GM12873 (cell line): ENCODE results near the gene VWF.

Experiments
- TF ChIP-seq, protein P1 (sequence below): IDR thresholded peaks from 2 replicates; pipeline ENCODE4 v1.5.1; 2012; ENCODE audit warnings: low read depth, mild to moderate bottlenecking, moderate library complexity, low read length, control low read depth; ENCODE audit not compliant: insufficient read depth; ENCODE audit errors: missing control alignments

The VWF gene

DNA sequence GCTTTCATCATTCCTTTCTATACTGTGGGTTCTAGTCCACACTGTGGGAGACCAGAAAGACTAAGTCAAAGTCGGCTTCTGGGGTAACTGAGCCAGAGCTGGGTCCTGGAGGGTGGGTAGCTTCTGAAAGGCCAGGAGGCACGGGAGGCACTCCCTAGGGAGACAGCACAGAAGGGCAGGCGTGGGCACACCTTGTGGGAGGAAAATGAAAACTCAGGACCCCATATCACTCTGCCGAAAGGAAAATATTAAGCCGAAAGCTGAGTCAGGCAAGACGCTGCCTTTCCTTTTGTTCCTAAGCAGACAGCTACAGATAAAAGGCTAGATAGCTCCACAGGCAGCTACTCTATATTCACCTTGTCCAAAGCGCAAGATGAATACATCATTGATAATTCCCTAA lies 200.1 kb downstream of the VWF start:
- TF ChIP-seq, protein P1, sequence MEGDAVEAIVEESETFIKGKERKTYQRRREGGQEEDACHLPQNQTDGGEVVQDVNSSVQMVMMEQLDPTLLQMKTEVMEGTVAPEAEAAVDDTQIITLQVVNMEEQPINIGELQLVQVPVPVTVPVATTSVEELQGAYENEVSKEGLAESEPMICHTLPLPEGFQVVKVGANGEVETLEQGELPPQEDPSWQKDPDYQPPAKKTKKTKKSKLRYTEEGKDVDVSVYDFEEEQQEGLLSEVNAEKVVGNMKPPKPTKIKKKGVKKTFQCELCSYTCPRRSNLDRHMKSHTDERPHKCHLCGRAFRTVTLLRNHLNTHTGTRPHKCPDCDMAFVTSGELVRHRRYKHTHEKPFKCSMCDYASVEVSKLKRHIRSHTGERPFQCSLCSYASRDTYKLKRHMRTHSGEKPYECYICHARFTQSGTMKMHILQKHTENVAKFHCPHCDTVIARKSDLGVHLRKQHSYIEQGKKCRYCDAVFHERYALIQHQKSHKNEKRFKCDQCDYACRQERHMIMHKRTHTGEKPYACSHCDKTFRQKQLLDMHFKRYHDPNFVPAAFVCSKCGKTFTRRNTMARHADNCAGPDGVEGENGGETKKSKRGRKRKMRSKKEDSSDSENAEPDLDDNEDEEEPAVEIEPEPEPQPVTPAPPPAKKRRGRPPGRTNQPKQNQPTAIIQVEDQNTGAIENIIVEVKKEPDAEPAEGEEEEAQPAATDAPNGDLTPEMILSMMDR, result no peak

DNA sequence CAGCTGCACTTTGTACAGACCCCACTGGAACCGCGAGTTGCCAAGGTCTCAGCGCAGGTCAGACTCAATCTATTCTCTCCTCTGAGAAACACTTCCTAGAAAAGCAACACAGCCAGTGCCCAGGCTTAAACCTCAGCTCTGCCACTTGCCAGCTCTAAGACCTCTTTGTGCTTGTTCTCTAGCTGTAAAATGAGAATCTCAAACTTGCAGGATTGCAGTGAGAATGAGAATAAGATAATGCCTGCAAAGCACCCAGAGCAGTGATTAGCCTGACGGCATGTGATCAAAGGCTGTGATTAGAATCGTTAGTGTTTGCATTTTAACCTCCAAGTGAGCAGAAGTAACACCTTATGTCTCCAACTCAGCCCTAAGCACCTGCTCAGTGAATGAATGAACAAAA lies 200.7 kb downstream of the VWF start:
- TF ChIP-seq, protein P1, result no peak

DNA sequence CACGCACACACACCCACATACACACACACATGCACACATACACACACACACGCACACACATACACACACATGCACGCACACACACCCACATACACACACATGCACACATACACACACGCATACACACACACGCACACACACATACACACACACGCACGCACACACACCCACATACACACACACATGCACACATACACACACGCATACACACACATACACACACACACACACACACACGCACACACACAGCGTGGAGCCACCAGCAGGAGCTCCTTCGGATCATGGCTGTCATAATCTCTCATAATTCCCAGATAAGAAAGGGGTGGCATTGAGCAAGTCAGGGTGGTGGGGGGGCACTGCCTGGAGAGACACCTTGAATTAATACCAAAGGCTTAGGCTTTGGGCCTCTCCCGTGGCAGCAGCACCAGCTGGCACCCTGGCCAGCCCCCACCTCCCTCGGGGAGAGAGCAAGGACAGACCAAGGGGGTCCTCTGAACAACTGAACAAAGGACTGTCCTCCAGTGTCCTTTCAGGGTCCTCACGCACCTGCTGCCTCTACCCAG lies 201.3 kb downstream of the VWF start:
- TF ChIP-seq, protein P1, result no peak

DNA sequence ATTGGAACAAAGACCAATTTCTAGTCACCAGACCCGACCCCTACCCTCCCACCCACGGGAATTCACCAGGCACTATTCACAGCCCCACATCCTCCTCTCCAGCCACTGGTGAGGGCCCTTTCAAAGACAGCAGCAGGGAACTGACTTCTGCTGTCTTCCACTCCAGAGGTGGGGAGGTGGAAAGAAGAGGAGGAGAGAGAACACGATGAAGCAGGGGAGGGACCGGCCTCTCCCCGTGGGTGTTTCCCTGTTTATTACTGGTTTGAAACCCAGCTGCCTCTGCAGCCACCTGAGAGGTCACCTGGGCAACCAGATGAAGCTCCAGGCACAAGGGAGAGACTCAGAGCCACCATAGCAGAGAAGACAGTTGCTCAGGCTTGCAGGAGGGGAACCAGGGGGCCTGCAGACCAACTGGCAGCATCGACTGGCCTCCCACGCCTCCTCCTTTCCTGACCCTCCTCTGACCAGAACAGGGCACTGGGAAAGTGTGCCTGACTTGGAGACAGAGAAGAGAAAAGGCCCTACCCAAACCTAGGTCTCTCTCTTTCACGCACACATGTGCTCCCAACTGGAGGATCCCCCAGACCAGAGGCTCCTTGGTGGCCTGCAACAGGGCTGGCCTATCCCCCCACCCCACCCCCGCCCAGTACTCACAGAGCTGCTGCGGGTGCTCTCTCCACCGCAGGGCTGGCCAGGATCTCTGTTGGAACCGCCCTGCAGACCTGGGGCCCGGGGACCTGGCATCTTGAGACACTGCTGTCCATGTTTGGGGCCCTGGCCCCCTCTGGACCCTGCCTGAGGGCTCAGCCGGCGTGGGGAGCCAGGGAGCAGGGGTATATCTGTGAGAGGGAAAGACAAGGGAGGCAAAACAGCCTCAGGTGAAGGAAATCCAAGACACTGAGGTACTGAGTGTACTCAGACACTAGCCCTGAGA lies 202.2 kb downstream of the VWF start:
- TF ChIP-seq, protein P1, result no peak

DNA sequence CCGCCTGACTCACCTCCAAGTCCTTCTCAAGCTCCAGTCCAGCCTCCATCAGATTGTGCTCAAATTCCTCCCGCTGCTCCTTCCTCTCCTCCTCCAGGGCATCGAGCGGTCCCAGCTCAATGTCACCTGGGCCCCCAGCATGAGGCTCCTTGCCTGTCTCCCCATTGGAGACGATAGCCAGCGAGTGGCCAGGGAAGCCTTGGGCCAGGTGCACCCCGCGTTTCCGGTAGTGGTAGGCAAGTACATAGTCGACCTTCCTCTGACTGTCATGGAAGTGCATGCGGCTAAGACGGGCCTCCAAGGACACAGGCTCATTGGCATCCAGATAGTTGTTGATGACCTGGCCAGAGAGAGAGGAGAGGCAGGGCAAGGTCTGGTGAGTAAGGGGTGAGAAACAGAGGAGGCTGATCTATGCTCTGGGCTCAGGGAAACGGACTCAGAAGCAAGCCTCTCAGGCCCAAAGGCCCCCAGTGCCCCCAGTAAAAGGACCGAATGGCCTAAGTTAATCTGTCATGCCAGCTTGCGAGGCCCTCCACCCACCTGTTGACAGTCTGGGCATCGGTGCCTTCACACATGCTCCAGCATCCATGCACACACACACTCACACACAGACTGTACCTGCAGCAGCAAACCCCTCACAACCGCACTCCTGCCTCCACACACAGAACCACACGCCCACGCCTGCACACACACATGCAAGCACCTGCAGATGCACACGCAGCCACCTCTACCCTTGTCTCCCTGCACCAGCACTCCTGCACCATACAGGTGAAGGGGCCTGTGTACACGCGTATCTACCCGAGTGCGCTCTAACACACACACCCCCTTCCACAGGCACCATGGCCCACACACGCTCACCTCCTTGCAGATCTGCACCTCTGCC lies 203.2 kb downstream of the VWF start:
- TF ChIP-seq, protein P1, result no peak

DNA sequence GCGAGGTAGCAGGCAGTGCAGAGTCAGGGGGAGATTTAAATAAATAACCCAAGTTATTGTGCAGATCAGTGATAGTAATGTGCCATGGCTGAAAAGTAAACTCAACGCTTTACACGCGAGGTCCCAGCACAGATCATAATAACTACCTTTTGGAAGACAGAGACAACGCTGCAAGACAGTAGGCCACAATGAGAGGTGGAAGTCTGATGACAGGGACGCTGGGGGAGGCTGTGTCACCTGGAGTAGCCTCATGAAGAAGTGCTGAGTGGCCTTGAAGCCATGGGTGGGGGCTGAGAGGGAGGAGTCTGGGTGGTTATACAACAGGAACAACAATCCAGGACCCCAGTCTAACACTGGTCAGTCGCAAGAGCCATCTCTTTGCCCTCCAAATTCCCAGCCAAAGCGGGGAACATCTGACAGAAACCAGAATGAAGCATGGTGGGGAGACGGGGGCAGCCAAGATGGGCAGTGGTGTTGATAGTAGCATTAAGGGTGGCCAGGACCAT lies 207.6 kb downstream of the VWF start:
- TF ChIP-seq, protein P1, result no peak

DNA sequence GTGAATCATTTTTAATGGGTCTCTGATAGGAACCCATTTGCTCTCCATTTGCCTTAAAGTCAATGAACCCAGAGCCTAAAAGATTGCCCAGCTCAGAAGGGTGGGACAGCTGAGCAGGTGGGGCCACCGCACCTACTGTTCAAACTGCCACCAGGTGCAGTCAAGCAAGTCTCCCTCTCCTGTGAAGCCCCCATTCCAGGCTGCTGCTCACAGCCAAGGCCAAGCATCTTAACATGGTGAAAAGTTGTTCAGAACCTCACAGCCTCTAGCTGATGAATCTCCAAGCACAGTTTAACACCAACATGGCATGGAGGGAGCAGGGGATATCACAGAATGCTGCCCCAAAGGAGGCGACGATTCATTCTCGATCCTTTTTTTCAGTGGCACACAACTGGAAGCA lies 209.0 kb downstream of the VWF start:
- TF ChIP-seq, protein P1, result no peak
